Lung (tissue), 12 donors: ENCODE measurements around the gene OMP. TPM values are rescaled to one million over a fixed set of nuclear protein-coding genes. Genes with fewer than 3 reads are reported as not detected.

ENCODE experiments used
- ATAC-seq: fragments of 200-7000 bp; cut with Tn5 transposase; one replicate; pipeline ENCODE4 v1.9.1; 2020; ENCODE audit warnings: moderate number of reproducible peaks; ENCODE audit not compliant: insufficient read depth, low FRiP score
- DNase-seq, 3 donors: peaks; one replicate each; pipeline ENCODE4 v3.0.0-alpha.2; 2013 to 2017
- H3K27ac ChIP-seq, 2 donors: one replicate each; pipeline ENCODE4 v1.5.1; 2013; ENCODE audit warnings: mild to moderate bottlenecking in 2 of 2, moderate library complexity in 2 of 2, control low read depth in 1 of 2, inconsistent platforms in 1 of 2, low read depth in 1 of 2, low read length in 1 of 2
- H3K27me3 ChIP-seq, 3 donors: one replicate each; pipeline ENCODE4 v1.5.1; 2013; ENCODE audit warnings: low read length in 2 of 3; ENCODE audit not compliant: control insufficient read depth in 3 of 3, insufficient read depth in 3 of 3
- H3K36me3 ChIP-seq, 4 donors: one replicate each; pipeline ENCODE4 v1.5.1; 2013; ENCODE audit warnings: low read length in 4 of 4, mild to moderate bottlenecking in 1 of 4, moderate library complexity in 1 of 4; ENCODE audit not compliant: control insufficient read depth in 4 of 4, insufficient read depth in 4 of 4
- H3K4me1 ChIP-seq, 5 donors: one replicate each; pipeline ENCODE4 v1.5.1; 2013; ENCODE audit warnings: low read length in 5 of 5, mild to moderate bottlenecking in 2 of 5, moderate library complexity in 1 of 5; ENCODE audit not compliant: control insufficient read depth in 5 of 5, insufficient read depth in 5 of 5
- H3K4me3 ChIP-seq: one replicate; pipeline ENCODE4 v1.5.1; 2013; ENCODE audit warnings: mild to moderate bottlenecking, control low read depth, moderate library complexity
- H3K9ac ChIP-seq, 2 donors: one replicate each; pipeline ENCODE4 v1.5.1; 2013; ENCODE audit warnings: low read length in 2 of 2, control low read depth in 1 of 2; ENCODE audit not compliant: insufficient read depth in 1 of 2
- H3K9me3 ChIP-seq, 4 donors: one replicate each; pipeline ENCODE4 v1.5.1; 2013; ENCODE audit warnings: low read length in 3 of 4, mild to moderate bottlenecking in 1 of 4, moderate library complexity in 1 of 4; ENCODE audit not compliant: control insufficient read depth in 4 of 4, insufficient read depth in 3 of 4
- CTCF ChIP-seq: IDR thresholded peaks from 2 replicates; pipeline ENCODE4 v1.5.1; 2012; ENCODE audit warnings: mild to moderate bottlenecking; ENCODE audit errors: control extremely low read depth, extremely low read depth
- WGBS, 2 donors: extraction: QIAGEN DNeasy Blood & Tissue Kit; methylation state at CpG; one replicate each; pipeline ENCODE4 v1.1.7; 2013; 5-methylcytosine and 5-hydroxymethylcytosine counted together
- polyA plus RNA-seq, 2 donors: library from polyadenylated mRNA; stranded (reverse); fragments of 200-250 nt; gene quantifications; one replicate each; pipeline ENCODE4 v1.2.1, GENCODE V29; 2013
- total RNA-seq, 2 donors: library from RNA; depleted of rRNA in 1 of 2; stranded (reverse); fragments of >200 nt in 1 of 2; gene quantifications; one replicate each; pipeline ENCODE4 v1.2.1, GENCODE V29; 2014 to 2021
- donor health status: control.
- donor health status: control.
- donor health status: Bipolar disorder and iron deficiency.
- donor health status: healthy.
- donor health status: DM: yes; HTN: yes; CAD: no.

Gene OMP
- total and polyA plus RNA-seq, 4 donors = 0.37 to 0.74 (median 0.61) TPM; not detected in 1

GRCh38 chr11:77093987-77094840, 8.4 kb upstream of the OMP start:
- H3K4me1 ChIP-seq = peaks cover 0 to 1% (median 0%) of the 10 kb centered on the region in 5 donors
- TF ChIP-seq CTCF = no peak
- ATAC-seq = no peak
- no peak overlapping the region for H3K4me3 ChIP-seq
- WGBS, 2 donors = 91 to 94% methylated on average over 6 of the region's 6 CpGs
- no peaks in the 10 kb centered on the region for H3K27me3 ChIP-seq
- no peak overlapping the region for H3K27ac ChIP-seq
- H3K36me3 ChIP-seq = peaks cover 0 to 5% (median 0%) of the 10 kb centered on the region in 4 donors
- no peaks in the 10 kb centered on the region for H3K9me3 ChIP-seq
- H3K9ac ChIP-seq = no peak overlapping the region
- DNase-seq = no peak

- no peak for DNase-seq
- H3K9ac ChIP-seq = no peak overlapping the region
Measured at GRCh38 chr11:77094841-77095365, 7.7 kb upstream of the OMP start.

GRCh38 chr11:77095551-77096490, 6.8 kb upstream of the OMP start:
- TF ChIP-seq CTCF = no peak
- Histone ChIP-seq H3K27me3 (no peaks in the 10 kb centered on the region), H3K9ac (no peak overlapping the region), H3K9me3 (no peaks in the 10 kb centered on the region), H3K4me1 (no peaks in the 10 kb centered on the region), H3K36me3 (peaks cover 0 to 5% (median 0%) of the 10 kb centered on the region in 4 donors), H3K4me3 (no peak overlapping the region), H3K27ac (no peak overlapping the region)
- WGBS, 2 donors = 92 to 95% methylated on average over 21 of the region's 21 CpGs
- DNase-seq (no peak), ATAC-seq (no peak)

More at GRCh38 chr11:77094841-77095365, 7.7 kb upstream of the OMP start:
- H3K27ac ChIP-seq = no peak overlapping the region
- 93 to 95% methylated on average over 7 of the region's 7 CpGs for WGBS, 2 donors
- ATAC-seq = no peak
- no peak for TF ChIP-seq CTCF
- H3K4me1 ChIP-seq = no peaks in the 10 kb centered on the region
- H3K9me3 ChIP-seq = no peaks in the 10 kb centered on the region
- no peak overlapping the region for H3K4me3 ChIP-seq
- H3K27me3 ChIP-seq = no peaks in the 10 kb centered on the region
- H3K36me3 ChIP-seq = peaks cover 0 to 5% (median 0%) of the 10 kb centered on the region in 4 donors
